Measurements from ENCODE around the gene MEF2D.

Gene MEF2D

GRCh38 chr1:156440654-156441437 lies 59.7 kb downstream of the MEF2D start:
- TF ChIP-seq CTCF (IDR thresholded peaks at IDR 0.05), result no peak
- no peak overlapping the region for H3K27ac ChIP-seq
- H3K36me3 ChIP-seq, result no peaks in the 10 kb centered on the region
- H3K4me3 ChIP-seq (ENCODE audit: low read depth in 1 of 2, low read length in 1 of 2), result no peak overlapping the region
- peaks cover 99% of the 10 kb centered on the region for H3K27me3 ChIP-seq
- H3K4me1 ChIP-seq (ENCODE audit: control insufficient read depth in 1 of 2, insufficient read depth in 1 of 2, low read depth in 1 of 2, low read length in 1 of 2), result peaks cover 2 to 6% of the 10 kb centered on the region in 2 experiments
- H3K9me3 ChIP-seq, result no peaks in the 10 kb centered on the region

GRCh38 chr1:156439777-156440183 lies 60.8 kb downstream of the MEF2D start:
- no peak overlapping the region for H3K4me3 ChIP-seq (ENCODE audit: low read depth in 1 of 2, low read length in 1 of 2)
- H3K9me3 ChIP-seq, result no peaks in the 10 kb centered on the region
- H3K27ac ChIP-seq, result no peak overlapping the region
- TF ChIP-seq CTCF (IDR thresholded peaks at IDR 0.05), result no peak
- H3K4me1 ChIP-seq (ENCODE audit: control insufficient read depth in 1 of 2, insufficient read depth in 1 of 2, low read depth in 1 of 2, low read length in 1 of 2), result peaks cover 8 to 11% of the 10 kb centered on the region in 2 experiments
- peaks cover 100% of the 10 kb centered on the region for H3K27me3 ChIP-seq
- no peaks in the 10 kb centered on the region for H3K36me3 ChIP-seq

GRCh38 chr1:156439036-156439776 lies 61.4 kb downstream of the MEF2D start:
- no peak overlapping the region for H3K27ac ChIP-seq
- no peak overlapping the region for H3K4me3 ChIP-seq (ENCODE audit: low read depth in 1 of 2, low read length in 1 of 2)
- TF ChIP-seq CTCF (IDR thresholded peaks at IDR 0.05), result no peak
- H3K9me3 ChIP-seq, result no peaks in the 10 kb centered on the region
- H3K27me3 ChIP-seq, result peaks cover 100% of the 10 kb centered on the region
- H3K4me1 ChIP-seq (ENCODE audit: control insufficient read depth in 1 of 2, insufficient read depth in 1 of 2, low read depth in 1 of 2, low read length in 1 of 2), result peaks cover 8 to 11% of the 10 kb centered on the region in 2 experiments
- H3K36me3 ChIP-seq, result no peaks in the 10 kb centered on the region

- Histone ChIP-seq H3K27me3 (peaks cover 100% of the 10 kb centered on the region), H3K4me1 (ENCODE audit: control insufficient read depth in 1 of 2, insufficient read depth in 1 of 2, low read depth in 1 of 2, low read length in 1 of 2) (peaks cover 8 to 11% of the 10 kb centered on the region in 2 experiments), H3K27ac (no peak overlapping the region), H3K36me3 (no peaks in the 10 kb centered on the region), H3K9me3 (no peaks in the 10 kb centered on the region), H3K4me3 (ENCODE audit: low read depth in 1 of 2, low read length in 1 of 2) (no peak overlapping the region)
- no peak for TF ChIP-seq CTCF (IDR thresholded peaks at IDR 0.05)
Observed at GRCh38 chr1:156438278-156438987, 62.1 kb downstream of the MEF2D start.

GRCh38 chr1:156437037-156437867 lies 63.3 kb downstream of the MEF2D start:
- TF ChIP-seq CTCF (IDR thresholded peaks at IDR 0.05), result no peak
- Histone ChIP-seq H3K4me1 (ENCODE audit: control insufficient read depth in 1 of 2, insufficient read depth in 1 of 2, low read depth in 1 of 2, low read length in 1 of 2) (peaks cover 8 to 11% of the 10 kb centered on the region in 2 experiments), H3K27ac (no peak overlapping the region)

More at GRCh38 chr1:156437037-156437867, 63.3 kb downstream of the MEF2D start:
- peaks cover 100% of the 10 kb centered on the region for H3K27me3 ChIP-seq
- H3K4me3 ChIP-seq (ENCODE audit: low read depth in 1 of 2, low read length in 1 of 2), result no peak overlapping the region
- H3K36me3 ChIP-seq, result no peaks in the 10 kb centered on the region
- H3K9me3 ChIP-seq, result no peaks in the 10 kb centered on the region

All from neutrophil (primary cell).